DND-41 (cell line): ENCODE results near the gene DGKI.

Experiments
- CTCF ChIP-seq: IDR thresholded peaks from 2 replicates; pipeline ENCODE4 v1.5.1; 2012; ENCODE audit warnings: borderline replicate concordance, low read length, moderate library complexity, mild to moderate bottlenecking; ENCODE audit not compliant: poor library complexity, severe bottlenecking; ENCODE audit errors: extremely low read depth
- EZH2 ChIP-seq: IDR thresholded peaks from 3 replicates; pipeline ENCODE4 v1.6.1; 2012; ENCODE audit warnings: borderline replicate concordance, low read depth, mild to moderate bottlenecking, moderate library complexity, low read length, inconsistent platforms; ENCODE audit not compliant: severe bottlenecking

GRCh38 chr7:137342265-137342664 lies 504.5 kb downstream of the DGKI start:
- TF ChIP-seq CTCF = no peak
- TF ChIP-seq EZH2 = no peak
